ENCODE data around the gene CTNNA2. TPM values are rescaled to one million over a fixed set of nuclear protein-coding genes. Genes with fewer than 3 reads are reported as not detected.
A peak's percentile ranks its signal among the peaks of the same experiment; 100 is the strongest.

CTNNA2 gene
- total RNA-seq, 6 donors from 2014 or later, result not detected

DNA sequence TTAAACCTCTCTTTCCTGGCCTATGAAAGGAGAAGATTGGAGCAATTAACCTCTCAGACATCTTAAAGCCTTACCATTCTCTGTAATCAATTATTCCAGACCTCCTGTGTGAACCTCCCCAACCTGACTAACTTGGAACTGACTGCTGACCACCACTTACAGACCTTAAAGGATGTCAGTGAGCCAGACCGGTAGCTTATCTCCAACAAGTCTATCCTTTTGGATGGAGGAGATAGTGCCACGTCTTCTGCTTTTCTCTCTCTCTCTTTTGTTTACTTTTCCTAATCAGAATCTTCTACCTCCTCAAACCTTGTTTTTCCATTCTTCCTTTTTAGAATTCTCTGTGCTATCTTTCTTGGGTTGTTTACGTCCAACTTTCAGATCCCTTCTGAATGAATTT is 734.5 kb downstream of the CTNNA2 start:
- Histone ChIP-seq H3K9me3 (no peaks in the 10 kb centered on the region), H3K4me3 (no peak overlapping the region), H3K27ac (no peak overlapping the region), H3K36me3 (no peaks in the 10 kb centered on the region), H3K4me1 (peaks cover 0 to 6% (median 0%) of the 10 kb centered on the region in 4 donors), H3K27me3 (no peaks in the 10 kb centered on the region)
- DNase-seq, result no peak
- WGBS, 2 donors, result 86 to 88% methylated on average over 3 of the region's 3 CpGs
- TF ChIP-seq, protein P1, sequence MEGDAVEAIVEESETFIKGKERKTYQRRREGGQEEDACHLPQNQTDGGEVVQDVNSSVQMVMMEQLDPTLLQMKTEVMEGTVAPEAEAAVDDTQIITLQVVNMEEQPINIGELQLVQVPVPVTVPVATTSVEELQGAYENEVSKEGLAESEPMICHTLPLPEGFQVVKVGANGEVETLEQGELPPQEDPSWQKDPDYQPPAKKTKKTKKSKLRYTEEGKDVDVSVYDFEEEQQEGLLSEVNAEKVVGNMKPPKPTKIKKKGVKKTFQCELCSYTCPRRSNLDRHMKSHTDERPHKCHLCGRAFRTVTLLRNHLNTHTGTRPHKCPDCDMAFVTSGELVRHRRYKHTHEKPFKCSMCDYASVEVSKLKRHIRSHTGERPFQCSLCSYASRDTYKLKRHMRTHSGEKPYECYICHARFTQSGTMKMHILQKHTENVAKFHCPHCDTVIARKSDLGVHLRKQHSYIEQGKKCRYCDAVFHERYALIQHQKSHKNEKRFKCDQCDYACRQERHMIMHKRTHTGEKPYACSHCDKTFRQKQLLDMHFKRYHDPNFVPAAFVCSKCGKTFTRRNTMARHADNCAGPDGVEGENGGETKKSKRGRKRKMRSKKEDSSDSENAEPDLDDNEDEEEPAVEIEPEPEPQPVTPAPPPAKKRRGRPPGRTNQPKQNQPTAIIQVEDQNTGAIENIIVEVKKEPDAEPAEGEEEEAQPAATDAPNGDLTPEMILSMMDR (IDR thresholded peaks at IDR 0.05), result no peak
- TF ChIP-seq POLR2AphosphoS5 (IDR thresholded peaks at IDR 0.05) (no peak), EP300 (IDR thresholded peaks at IDR 0.05) (no peak), POLR2A (IDR thresholded peaks at IDR 0.05) (no peak)
- ATAC-seq (ENCODE audit: low FRiP score in 2 of 2), result no peak

DNA sequence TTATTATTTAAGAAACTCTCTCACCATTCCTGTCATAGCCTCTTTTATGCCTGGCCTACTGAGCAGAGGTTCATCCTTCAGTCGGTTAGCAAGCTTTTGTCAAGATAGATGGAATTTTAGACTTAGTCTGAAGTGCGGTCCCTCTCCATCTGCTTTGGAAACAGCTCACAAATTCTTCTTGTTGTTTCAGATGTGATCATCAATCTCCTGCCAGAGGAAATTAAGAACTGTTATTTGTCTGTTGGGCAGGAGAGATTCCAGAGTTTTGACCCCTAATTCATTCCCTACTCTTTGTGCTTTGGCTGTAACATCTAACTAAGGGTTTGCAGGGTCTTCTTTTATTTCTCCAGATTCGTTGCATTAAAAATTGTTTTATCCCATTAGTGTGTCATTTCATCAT is 735.3 kb downstream of the CTNNA2 start:
- DNase-seq (no peak), ATAC-seq (ENCODE audit: low FRiP score in 2 of 2) (no peak)
- H3K4me1 ChIP-seq, result no peaks in the 10 kb centered on the region
- 85 to 86% methylated on average over 3 of the region's 3 CpGs for WGBS, 2 donors
- no peak overlapping the region for H3K4me3 ChIP-seq
- TF ChIP-seq, protein P1 (IDR thresholded peaks at IDR 0.05), result no peak
- TF ChIP-seq POLR2AphosphoS5 (IDR thresholded peaks at IDR 0.05), result no peak
- no peak for TF ChIP-seq POLR2A (IDR thresholded peaks at IDR 0.05)
- no peaks in the 10 kb centered on the region for H3K9me3 ChIP-seq
- no peaks in the 10 kb centered on the region for H3K27me3 ChIP-seq
- H3K27ac ChIP-seq, result no peak overlapping the region
- H3K36me3 ChIP-seq, result no peaks in the 10 kb centered on the region

DNA sequence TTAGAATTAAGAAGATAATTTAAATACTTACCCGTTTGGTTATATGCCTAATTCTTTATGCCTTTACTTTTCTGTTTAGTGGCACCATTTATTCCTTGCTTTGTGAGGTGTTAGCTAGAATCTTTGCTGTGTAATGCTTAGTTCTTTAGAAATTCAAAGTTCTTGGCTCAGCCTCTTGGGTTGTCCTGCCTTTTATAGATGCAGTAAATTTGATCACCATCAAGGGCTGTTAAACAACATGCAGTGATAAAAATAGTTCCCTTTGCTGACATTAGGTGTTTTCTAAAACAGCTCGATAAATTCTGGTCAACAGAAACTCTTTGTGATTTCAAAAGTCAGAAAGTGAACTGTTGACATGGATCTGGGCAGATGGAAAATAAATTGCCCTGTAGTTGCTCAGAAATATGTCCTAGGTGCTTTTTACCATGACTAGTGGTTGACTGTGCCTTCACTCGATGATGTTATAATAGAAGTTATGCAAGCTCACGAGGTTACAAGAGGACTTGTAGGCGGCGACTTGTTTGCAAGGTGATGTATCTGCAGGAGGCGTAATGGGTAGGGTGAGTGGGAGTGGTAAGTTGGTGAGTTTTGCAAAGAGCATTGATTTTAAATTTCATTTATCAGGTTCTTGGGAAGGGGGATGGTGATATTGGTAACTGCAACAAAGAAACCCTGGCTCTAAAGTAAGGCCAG is 739.6 kb downstream of the CTNNA2 start:
- TF ChIP-seq POLR2AphosphoS5 (IDR thresholded peaks at IDR 0.05), result no peak
- TF ChIP-seq, protein P1 (IDR thresholded peaks at IDR 0.05), result no peak
- no peak for TF ChIP-seq EP300 (IDR thresholded peaks at IDR 0.05)
- no peak for TF ChIP-seq POLR2A (IDR thresholded peaks at IDR 0.05)
- Histone ChIP-seq H3K9me3 (no peaks in the 10 kb centered on the region), H3K27me3 (no peaks in the 10 kb centered on the region), H3K4me1 (peaks cover 0 to 3% (median 0%) of the 10 kb centered on the region in 4 donors), H3K4me3 (no peak overlapping the region), H3K36me3 (no peaks in the 10 kb centered on the region), H3K27ac (no peak overlapping the region)
- ATAC-seq (ENCODE audit: low FRiP score in 2 of 2) (no peak), DNase-seq (no peak)
- WGBS, 2 donors, result 89 to 91% methylated on average over 7 of the region's 7 CpGs

GRCh38 chr2:80255918-80256781 is 743.3 kb downstream of the CTNNA2 start:
- Histone ChIP-seq H3K27me3 (no peaks in the 10 kb centered on the region), H3K4me1 (peaks cover 0 to 3% (median 0%) of the 10 kb centered on the region in 4 donors), H3K4me3 (no peak overlapping the region), H3K9me3 (no peaks in the 10 kb centered on the region), H3K27ac (no peak overlapping the region), H3K36me3 (no peaks in the 10 kb centered on the region)
- 61 to 63% methylated on average over 9 of the region's 9 CpGs for WGBS, 2 donors
- peak in 1 of 2 donors; percentile 23 for DNase-seq
- TF ChIP-seq, protein P1 (IDR thresholded peaks at IDR 0.05), result peak in 2 of 6 experiments; percentile 23 to 27
- TF ChIP-seq POLR2AphosphoS5 (IDR thresholded peaks at IDR 0.05), result no peak
- TF ChIP-seq EP300 (IDR thresholded peaks at IDR 0.05), result no peak
- no peak for TF ChIP-seq POLR2A (IDR thresholded peaks at IDR 0.05)
- no peak for ATAC-seq (ENCODE audit: low FRiP score in 2 of 2)
